K562 (cell line): ENCODE measurements around the gene PPP6R1. TPM values are rescaled to one million over a fixed set of nuclear protein-coding genes. Genes with fewer than 3 reads are reported as not detected.

Experiments used
- BCOR ChIP-seq: fragments of 450-650 bp; IDR thresholded peaks from 2 replicates; pipeline ENCODE4 v1.6.1; 2016
- CC2D1A ChIP-seq: fragments of 450-650 bp; IDR thresholded peaks from 2 replicates; pipeline ENCODE4 v1.6.1; 2017; ENCODE audit warnings: mild to moderate bottlenecking
- CREBBP ChIP-seq: IDR thresholded peaks from one replicate; pipeline ENCODE4 v1.6.1; 2012; ENCODE audit warnings: low read depth, mild to moderate bottlenecking, control low read depth, inconsistent platforms, low read length
- ESRRB ChIP-seq: fragments of 250-450 bp; sonication (Bioruptor Pico); IDR thresholded peaks from 2 replicates; pipeline ENCODE4 v1.5.0; 2020; ENCODE audit warnings: mild to moderate bottlenecking, moderate library complexity, borderline replicate concordance
- NEUROD1 ChIP-seq: fragments of 150-350 bp; IDR thresholded peaks from 2 replicates; pipeline ENCODE4 v1.6.1; 2014; ENCODE audit warnings: borderline replicate concordance, low read length, low read depth; ENCODE audit not compliant: partially characterized antibody
- POU5F1 ChIP-seq: fragments of 150-350 bp; IDR thresholded peaks from 2 replicates; pipeline ENCODE4 v1.6.1; 2014; ENCODE audit warnings: borderline replicate concordance, low read length, low read depth, mild to moderate bottlenecking; ENCODE audit not compliant: partially characterized antibody
- RNF2 ChIP-seq: sonication (generic); IDR thresholded peaks from 2 replicates; pipeline ENCODE4 v1.6.1; 2016
- TARDBP ChIP-seq: fragments of 450-650 bp; IDR thresholded peaks from 2 replicates; pipeline ENCODE4 v1.6.1; 2016
- THRAP3 ChIP-seq: fragments of 450-650 bp; IDR thresholded peaks from 2 replicates; pipeline ENCODE4 v1.6.1; 2016; ENCODE audit warnings: mild to moderate bottlenecking, inconsistent platforms, borderline replicate concordance
- ZFP91 ChIP-seq: sonication (generic); formaldehyde crosslinking; IDR thresholded peaks from 2 replicates; pipeline ENCODE4 v1.8.0; 2022; ENCODE audit warnings: mild to moderate bottlenecking, missing genetic modification reagents
- ZNF766 ChIP-seq: fragments of 200-800 bp; sonication (Bioruptor generic); conservative IDR thresholded peaks from 2 replicates; pipeline ENCODE4 v1.6.1; 2016; ENCODE audit warnings: missing genetic modification characterization, missing compliant biosample characterization
- polyA plus RNA-seq, 8 experiments: library from polyadenylated mRNA; depleted of rRNA in 4 of 8; stranded (reverse) in 5 of 8; unstranded in 3 of 8; fragments of >200 nt; fragmentation: Nextera tagmentation in 2 of 8; fragmentation: Illumina TruSeq in 1 of 8; extraction: Ambion mirVana in 2 of 8; extraction: Trizol in 1 of 8; gene quantifications; 2 replicates each; pipeline versions ENCODE4 v1.2.1 to v1.2.3, GENCODE V29; 2011 to 2014; ENCODE audit warnings: inconsistent platforms in 1 of 8, missing spikeins in 1 of 8
- total RNA-seq, 7 experiments: library from RNA; depleted of rRNA in 6 of 7; stranded (reverse); fragments of >200 nt in 6 of 7; fragmentation: Illumina TruSeq in 2 of 7; extraction: Trizol in 2 of 7; gene quantifications; 2 replicates each; pipeline versions ENCODE4 v1.2.1 to v1.2.3, GENCODE V29; 2011 to 2021; ENCODE audit warnings: low replicate concordance in 1 of 7
- TF ChIP-seq, protein P1 (sequence below), 2 experiments: fragments of 450-650 bp in 1 of 2; sonication (generic) in 1 of 2; formaldehyde crosslinking in 1 of 2; IDR thresholded peaks; 2 replicates each; pipeline versions ENCODE4 v1.7.1 to v1.9.0; 2016 to 2022; ENCODE audit warnings: inconsistent platforms in 1 of 2, mild to moderate bottlenecking in 1 of 2, missing genetic modification reagents in 1 of 2
- TF ChIP-seq, protein P2 (sequence below): fragments of 250-450 bp; sonication (Bioruptor Pico); IDR thresholded peaks from 2 replicates; pipeline ENCODE4 v1.8.0; 2022; ENCODE audit warnings: moderate library complexity, mild to moderate bottlenecking, inconsistent platforms

The PPP6R1 gene
- total and polyA plus RNA-seq, 9 of the 15 experiments (the other 6 are each of a cell fraction or from before 2014, with no cell fraction given), result 0.48 to 135 (median 37.2) TPM

DNA sequence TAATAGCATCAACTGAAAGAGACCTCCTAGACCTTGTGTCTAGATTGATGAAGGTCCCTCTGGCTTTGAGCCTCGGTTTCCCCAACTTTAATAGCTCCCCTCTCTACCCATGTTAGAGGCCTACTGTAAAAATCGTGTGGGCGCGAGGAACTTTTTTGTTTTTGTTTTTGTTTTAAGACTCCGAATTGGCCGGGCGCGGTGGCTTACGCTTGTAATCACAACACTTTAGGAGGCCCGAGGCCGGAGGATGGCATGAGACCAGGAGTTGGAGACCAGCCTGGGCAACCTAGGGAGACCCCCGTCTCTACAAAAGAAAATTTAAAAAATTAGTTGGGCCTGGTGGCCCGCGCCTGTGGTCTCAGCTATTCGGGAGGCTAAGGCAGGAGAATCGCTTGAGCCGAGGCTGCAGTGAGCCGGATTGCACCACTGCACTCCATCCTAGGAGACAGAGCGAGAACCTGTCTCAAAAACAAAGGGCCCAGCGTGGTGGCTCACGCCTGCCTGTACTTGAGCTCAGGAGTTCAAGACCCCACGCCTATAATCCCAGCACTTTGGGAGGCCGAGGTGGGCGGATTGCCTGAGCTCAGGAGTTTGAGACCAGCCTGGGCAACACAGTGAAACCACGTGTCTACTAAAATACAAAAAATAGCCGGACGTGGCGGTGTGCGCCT is 858 bp upstream of the PPP6R1 start (continued):
- TF ChIP-seq, protein P1, sequence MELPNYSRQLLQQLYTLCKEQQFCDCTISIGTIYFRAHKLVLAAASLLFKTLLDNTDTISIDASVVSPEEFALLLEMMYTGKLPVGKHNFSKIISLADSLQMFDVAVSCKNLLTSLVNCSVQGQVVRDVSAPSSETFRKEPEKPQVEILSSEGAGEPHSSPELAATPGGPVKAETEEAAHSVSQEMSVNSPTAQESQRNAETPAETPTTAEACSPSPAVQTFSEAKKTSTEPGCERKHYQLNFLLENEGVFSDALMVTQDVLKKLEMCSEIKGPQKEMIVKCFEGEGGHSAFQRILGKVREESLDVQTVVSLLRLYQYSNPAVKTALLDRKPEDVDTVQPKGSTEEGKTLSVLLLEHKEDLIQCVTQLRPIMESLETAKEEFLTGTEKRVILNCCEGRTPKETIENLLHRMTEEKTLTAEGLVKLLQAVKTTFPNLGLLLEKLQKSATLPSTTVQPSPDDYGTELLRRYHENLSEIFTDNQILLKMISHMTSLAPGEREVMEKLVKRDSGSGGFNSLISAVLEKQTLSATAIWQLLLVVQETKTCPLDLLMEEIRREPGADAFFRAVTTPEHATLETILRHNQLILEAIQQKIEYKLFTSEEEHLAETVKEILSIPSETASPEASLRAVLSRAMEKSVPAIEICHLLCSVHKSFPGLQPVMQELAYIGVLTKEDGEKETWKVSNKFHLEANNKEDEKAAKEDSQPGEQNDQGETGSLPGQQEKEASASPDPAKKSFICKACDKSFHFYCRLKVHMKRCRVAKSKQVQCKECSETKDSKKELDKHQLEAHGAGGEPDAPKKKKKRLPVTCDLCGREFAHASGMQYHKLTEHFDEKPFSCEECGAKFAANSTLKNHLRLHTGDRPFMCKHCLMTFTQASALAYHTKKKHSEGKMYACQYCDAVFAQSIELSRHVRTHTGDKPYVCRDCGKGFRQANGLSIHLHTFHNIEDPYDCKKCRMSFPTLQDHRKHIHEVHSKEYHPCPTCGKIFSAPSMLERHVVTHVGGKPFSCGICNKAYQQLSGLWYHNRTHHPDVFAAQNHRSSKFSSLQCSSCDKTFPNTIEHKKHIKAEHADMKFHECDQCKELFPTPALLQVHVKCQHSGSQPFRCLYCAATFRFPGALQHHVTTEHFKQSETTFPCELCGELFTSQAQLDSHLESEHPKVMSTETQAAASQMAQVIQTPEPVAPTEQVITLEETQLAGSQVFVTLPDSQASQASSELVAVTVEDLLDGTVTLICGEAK (IDR thresholded peaks at IDR 0.05), result 0 out of 2 replicates have a peak, but pooled peaks have one; percentile 70
- TF ChIP-seq, protein P1 (CRISPR knock-in tag; IDR thresholded peaks at IDR 0.05), result no peak
- TF ChIP-seq ZFP91, result no peak
- 0 out of 2 replicates have a peak, but pooled peaks have one; percentile 12 for TF ChIP-seq BCOR
- TF ChIP-seq RNF2, result no peak
- TF ChIP-seq TARDBP, result 0 out of 2 replicates have a peak, but pooled peaks have one; percentile 7
- TF ChIP-seq, protein P2, sequence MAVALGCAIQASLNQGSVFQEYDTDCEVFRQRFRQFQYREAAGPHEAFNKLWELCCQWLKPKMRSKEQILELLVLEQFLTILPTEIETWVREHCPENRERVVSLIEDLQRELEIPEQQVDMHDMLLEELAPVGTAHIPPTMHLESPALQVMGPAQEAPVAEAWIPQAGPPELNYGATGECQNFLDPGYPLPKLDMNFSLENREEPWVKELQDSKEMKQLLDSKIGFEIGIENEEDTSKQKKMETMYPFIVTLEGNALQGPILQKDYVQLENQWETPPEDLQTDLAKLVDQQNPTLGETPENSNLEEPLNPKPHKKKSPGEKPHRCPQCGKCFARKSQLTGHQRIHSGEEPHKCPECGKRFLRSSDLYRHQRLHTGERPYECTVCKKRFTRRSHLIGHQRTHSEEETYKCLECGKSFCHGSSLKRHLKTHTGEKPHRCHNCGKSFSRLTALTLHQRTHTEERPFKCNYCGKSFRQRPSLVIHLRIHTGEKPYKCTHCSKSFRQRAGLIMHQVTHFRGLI, result no peak
- no peak for TF ChIP-seq THRAP3
- no peak for TF ChIP-seq ESRRB (CRISPR knock-in tag)
- no peak for TF ChIP-seq ZNF766
- no peak for TF ChIP-seq NEUROD1
- TF ChIP-seq CC2D1A, result peak; percentile 12; the same call in 1 of the 2 replicates
- TF ChIP-seq CREBBP, result no peak
- no peak for TF ChIP-seq POU5F1
